GM15510 (cell line): ENCODE data around the gene AMOTL1.

Experiments used
- POLR2A ChIP-seq: IDR thresholded peaks from 3 replicates; pipeline ENCODE4 v1.6.1; 2011; ENCODE audit warnings: borderline replicate concordance; ENCODE audit not compliant: insufficient read length; ENCODE audit errors: extremely low read depth

Gene AMOTL1

DNA sequence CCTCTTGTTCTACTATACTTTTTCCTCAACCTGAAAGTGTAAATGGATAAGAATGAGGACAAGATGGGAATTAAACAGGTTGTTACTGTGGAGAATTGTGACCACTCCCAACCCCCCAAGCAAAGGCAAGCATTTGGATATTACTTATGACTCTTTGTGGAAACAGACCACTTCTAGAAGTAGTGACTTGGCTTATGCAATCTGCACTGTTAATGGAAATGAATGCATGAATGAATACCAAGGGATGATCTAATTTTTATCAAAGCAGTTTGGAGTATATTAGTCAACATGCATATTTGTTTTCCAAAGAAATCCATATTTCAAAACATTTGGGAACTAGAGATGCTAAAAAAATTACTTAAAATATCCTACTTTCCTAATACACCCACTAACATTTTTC lies 35.3 kb downstream of the AMOTL1 start:
- no peak for TF ChIP-seq POLR2A

DNA sequence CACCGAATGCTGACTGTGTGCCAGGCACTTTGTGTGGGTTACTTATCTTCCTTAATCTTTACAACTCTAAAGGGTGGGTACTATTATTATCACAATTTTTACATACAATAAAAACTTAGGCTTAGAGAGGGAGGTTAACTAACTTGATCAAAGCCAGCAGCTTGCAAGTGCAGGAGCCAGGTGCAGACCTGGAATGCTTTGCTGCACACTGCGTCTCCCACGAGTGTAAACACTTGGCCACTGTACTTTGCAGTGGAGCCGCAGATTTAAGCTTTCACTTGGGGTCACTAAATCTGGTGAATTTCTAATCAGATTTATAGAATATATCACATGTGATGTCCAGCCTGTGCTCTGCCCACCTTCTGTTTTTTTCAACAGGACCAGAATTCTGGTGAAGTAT lies 36.7 kb downstream of the AMOTL1 start:
- TF ChIP-seq POLR2A: no peak

DNA sequence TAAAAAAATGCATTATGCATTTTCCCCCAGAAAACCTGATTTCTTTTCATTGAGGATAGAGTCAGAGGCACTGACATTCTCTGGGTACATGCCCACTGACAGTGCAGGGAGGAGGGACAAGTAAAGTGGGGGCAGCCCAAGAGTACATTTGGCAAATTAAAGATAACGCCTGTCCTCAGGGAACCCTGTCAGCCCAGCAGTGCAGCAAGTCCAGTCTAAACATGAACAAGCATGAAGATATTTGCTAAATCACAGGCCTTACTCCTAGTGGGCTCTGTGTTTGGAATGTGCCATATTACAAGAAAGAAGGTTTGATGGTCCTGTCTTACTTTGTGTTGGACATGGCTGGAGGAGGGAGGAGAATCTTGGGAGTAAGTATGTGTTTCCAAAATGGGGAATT lies 37.9 kb downstream of the AMOTL1 start:
- TF ChIP-seq POLR2A: no peak

DNA sequence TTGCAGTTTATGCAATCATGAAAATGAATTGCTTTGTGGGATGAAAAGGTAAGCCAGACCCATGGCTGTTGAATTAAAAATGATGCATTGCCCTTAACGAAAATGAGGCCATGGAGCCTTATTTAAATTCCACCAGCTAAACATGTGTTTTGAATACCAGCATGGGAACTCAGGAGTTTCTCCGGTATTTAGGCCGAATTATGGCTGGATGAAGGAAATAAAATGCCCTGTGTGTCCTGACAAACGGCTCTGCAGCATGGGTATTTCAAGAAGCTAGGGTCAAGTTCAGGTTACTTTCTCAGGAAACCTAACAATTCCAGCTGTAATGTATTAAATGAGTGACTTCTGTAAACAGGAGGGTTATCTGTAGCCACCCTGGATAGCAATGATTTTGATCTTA lies 38.3 kb downstream of the AMOTL1 start:
- TF ChIP-seq POLR2A: no peak

DNA sequence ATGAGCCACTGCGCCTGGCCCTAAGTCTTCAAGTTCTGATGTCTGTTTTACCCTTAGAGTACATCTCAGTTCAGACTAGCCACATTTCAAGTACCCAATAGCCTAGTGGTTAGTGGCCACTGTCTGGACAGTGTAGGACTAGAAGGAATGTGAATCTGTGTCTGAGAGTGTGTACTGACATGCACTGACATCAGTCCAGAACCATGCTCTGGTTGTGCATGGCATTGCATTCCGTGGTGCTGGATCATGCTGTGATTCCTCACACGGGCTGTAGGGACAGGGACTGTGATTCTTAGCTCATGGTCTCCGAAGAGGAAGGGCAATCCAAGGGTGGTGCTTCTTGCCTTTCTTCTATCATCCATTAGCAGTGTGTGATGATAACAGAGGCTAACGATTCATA lies 41.1 kb downstream of the AMOTL1 start:
- TF ChIP-seq POLR2A: no peak

DNA sequence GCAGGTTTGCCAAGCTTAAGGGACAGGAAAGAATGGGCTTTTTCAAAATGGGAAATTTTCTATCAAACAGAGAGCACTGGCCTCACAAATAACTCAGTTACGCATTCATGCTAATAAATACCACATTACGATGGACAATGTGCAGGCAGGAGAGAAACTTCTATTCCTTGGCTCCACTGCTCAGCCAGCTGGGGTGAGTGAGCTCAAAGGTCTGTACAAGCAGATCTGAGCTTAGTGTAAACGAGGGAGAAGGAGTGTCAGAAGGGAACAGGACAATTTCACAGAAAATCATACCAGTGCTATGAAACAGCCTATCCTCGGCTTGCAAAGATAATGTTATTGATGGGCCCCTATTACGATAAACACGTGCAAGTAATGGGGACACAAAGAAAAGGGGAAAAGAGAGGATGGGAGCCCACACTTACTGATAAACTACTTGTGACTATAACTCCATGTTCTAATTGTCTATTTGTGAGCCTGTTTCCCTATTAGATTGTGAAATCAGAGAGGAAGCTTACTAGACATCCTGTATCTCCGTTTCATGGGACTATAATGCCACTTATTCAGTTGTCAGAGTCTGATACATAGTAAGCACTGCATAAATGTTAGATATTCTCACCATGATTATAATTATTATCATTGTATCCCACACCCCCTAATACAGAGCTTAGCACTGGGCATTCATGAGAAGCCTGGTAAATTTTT lies 46.3 kb downstream of the AMOTL1 start:
- no peak for TF ChIP-seq POLR2A

DNA sequence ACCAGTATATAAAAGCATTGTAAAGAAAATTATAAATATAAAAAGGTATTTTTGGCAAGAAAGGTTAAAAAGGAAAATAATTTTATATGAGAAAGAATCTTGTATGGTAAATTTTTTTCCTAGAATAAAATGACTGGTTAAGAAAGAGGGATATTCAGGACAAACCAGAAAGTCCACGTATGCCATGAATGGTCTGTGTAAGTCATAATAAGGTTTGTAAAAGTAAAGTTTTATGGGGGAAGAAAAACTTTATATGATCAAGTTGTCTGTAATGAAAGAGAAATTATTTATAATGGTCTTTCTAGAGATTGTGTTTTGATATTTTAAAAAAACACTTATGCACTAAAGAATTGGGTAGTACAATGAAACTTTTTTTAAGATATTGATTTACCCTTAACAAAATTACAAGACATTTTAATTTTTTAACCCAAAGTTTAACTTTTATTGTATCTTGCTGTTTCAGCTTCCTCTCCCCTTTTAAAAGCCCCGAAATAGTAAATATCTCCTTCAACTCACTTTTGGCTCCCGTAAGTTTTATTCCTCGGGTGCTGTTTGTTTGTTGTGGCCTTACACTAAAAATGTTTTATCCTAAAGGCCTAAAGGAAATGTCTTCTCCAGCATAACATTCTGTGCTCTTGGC lies 47.7 kb downstream of the AMOTL1 start:
- TF ChIP-seq POLR2A: no peak

DNA sequence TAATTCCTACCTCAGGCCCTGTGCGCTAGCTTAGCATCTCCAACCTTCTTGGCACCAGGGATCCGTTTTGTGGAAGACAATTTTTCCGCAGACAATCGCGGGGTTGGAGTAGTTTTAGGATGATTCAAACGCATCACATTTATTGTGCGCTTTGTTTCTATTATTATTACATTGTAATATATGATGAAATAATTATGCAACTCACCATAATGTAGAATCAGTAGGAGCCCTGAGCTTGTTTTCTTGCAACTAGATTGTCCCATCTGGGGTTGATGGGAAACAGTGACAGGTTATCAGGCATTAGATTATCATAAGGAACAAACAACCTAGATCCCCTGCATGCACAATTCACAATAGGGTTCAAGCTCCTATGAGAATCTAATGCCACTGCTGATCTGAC lies 52.3 kb downstream of the AMOTL1 start:
- TF ChIP-seq POLR2A: no peak

DNA sequence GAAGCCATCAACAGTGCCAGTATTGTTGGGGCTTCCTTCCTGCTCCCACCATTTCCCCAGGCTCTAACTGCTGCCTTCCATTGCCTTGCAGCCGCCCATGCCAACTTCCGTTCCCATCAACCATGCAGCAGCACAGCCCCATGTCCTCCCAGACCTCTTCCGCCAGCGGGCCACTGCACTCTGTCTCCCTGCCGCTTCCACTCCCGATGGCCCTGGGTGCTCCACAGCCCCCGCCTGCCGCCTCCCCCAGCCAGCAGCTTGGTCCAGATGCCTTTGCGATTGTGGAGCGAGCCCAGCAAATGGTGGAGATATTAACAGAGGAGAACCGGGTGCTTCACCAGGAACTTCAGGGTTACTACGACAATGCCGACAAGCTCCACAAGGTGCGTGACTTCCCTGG lies 53.3 kb downstream of the AMOTL1 start:
- TF ChIP-seq POLR2A: no peak

DNA sequence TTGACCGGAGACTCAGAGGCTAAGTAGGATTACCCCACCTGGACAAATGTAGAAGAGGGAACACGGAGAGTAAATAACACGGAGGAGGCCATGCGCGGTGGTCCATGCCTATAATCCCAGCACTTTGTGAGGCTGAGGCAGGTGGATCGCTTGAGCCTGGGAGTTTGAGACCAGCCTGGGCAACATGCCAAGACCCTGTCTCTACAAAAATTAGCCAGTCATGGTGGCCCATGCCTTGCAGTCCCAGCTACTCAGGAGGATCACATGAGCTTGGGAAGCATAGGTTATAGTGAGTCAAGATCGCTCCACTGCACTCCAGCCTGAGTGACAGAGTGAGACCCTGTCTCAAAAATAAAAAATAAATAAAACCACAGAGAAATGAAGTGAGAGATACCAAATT lies 53.9 kb downstream of the AMOTL1 start:
- TF ChIP-seq POLR2A: no peak

DNA sequence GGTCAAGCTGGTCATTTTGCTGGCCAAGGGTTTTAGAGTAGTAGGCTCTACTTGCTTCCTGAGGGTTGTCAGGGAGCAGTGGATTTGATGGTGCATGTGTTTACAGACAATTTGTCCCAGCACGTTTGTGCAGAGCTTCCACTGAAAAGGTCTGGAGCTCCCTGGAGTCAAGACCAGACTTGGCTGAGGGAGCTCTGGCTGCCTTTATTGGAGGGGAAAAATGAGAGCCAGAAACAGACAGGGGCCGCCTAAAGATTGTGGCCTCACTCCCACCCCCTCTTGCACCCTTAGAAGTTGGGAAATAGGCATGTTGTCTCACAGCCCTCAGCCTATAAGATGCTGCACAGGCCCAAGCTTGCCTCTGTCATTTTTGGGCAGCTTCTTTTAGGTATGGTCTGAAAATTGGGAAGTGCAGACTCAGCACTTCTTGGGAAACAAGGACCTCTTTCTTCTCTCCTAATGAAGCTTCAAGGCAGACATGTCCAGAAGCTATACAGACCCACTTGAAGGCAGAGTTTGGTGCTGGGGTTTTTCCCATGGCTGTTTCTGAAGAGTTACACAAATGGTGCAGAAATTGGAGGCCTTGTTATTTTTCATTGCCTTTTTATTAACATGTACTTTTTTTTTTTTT lies 55.1 kb downstream of the AMOTL1 start:
- TF ChIP-seq POLR2A: no peak

DNA sequence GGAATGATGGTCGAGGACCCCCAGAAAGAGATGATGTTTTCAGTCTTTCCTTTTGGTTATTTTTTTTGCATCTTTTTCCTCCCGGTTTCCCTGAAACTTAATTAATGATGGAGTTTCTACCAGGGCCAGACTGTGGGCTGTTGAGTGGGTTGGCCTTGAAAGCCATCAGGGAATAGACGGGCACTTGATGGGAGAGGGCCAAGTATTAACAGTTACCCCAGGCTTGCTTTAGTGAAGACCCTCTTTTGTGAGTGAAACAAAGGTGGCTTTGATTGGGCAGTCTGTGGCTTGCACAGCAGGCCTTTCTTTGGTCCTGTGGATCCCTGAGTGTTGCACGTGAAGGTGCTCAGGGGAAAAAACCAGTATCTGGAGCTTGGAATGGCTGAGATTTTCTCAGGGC lies 56.9 kb downstream of the AMOTL1 start:
- TF ChIP-seq POLR2A: no peak

DNA sequence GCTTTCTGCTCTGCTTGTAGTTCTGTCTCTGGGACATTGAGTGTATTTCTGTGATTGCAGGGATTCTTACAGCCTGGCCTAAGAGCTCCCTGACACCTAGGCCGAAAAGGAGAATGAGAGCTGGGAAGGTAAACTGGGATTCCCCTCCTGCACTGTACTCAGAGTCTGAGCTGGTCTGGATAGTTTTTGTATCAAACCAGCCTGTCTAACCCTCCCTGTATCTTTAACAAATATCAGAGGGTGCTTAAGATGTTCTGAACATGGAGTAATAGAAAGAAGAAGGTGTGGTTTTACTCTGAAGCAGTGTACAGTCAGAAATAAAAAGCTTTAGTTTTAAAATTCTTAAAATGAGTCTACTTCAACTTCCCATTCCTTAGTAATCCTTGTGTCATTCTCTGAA lies 57.3 kb downstream of the AMOTL1 start:
- no peak for TF ChIP-seq POLR2A

DNA sequence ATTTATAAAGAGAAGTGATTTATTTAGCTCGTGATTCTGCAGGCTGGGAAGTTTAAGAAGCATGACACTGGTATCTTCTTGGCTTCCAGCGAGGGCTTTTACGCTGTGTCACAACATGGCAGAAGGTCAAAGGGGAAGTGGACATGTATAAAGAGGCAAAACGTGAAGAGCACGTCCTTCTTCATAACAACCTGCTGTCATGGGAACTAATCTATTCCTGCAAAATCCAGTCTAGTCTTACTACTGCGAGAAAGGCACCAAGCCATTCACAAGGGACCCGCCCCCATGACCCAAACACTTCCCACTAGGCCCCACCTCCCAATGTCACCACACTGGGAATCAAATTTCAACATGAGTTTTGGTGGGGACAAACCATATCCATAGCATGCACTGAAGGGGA lies 58.3 kb downstream of the AMOTL1 start:
- no peak for TF ChIP-seq POLR2A

DNA sequence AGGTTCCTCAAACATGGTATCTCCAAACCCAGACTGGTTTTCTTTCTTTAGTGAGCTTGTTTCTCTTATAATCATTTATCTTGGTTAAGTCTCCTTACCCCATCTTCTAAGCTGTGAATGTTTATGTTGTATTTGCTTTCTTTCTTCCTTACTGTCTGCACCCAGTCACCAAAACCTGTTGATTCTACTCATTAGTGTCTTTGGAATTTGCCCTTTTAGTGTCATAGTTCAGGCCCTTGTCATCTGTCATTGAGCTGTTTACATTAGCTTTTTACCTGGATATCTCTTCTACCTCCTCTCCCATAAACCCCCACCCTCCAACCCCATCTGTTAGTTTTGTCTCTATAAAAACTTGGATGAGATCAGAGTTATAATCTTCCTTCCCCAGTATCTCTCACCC lies 59.9 kb downstream of the AMOTL1 start:
- TF ChIP-seq POLR2A: no peak

DNA sequence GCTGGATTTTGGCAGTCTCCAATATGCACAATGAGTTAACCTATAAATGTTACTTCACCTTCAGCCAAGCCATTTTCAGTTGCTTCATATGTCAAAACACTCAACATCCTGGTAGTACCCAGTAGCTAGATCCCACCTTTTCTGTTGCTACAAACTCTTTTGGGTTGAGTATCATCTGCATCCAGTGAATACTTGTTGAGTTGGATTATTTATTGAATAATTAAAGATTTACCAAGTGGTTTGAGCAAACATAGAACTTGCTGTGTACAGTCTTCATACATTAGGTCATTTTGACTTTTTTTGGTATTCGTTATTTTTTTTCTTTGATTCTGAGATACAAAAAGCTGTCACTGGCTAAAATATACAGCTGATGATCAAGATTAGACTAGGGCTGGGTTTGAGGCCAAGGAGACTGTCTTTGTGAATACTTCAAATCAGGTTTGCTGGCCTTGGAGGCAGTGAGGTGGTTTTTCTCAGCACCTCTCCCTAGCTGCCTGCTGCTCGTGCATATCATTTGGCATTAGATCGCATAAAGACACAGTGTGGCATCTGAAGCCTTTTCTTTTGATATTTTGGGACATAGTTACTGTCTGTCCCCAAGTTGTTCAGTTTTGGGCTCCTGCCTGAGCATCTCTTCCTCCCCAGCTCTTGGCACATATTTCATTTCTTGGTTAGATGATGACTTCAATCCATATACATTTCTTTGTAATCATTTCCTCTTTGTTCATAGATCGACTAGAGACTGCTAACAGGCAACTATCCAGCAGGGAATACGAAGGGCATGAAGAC lies 62.8 kb downstream of the AMOTL1 start:
- no peak for TF ChIP-seq POLR2A

DNA sequence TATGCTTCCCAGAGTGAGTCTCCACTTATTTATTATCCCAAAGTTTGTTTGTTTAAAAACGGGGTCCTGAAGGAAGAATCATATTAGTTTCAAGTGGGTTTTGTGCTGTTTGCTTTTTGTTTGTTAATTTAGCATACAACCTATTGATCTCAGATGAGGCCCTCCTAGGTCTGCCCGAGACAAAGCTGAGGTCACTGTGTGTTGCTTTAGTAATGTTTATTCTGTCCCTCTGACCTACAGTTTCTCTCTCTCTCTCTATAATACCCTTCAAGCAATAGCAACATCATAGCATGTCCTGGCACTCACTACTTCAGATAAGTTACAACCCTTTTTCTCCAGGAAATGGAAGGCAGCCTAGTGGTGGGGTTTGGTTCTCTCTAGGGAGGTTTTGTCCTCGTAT lies 63.4 kb downstream of the AMOTL1 start:
- TF ChIP-seq POLR2A: no peak
